DMS53 treated with DMSO at 0.1 percent for 48 hours (cell line): ENCODE measurements around the gene KLF6.

Experiments
- DNase-seq: peaks from one replicate; lab custom pipeline; 2025; ENCODE audit not compliant: unreplicated experiment; lab: John Stamatoyannopoulos, UW

Gene KLF6

DNA sequence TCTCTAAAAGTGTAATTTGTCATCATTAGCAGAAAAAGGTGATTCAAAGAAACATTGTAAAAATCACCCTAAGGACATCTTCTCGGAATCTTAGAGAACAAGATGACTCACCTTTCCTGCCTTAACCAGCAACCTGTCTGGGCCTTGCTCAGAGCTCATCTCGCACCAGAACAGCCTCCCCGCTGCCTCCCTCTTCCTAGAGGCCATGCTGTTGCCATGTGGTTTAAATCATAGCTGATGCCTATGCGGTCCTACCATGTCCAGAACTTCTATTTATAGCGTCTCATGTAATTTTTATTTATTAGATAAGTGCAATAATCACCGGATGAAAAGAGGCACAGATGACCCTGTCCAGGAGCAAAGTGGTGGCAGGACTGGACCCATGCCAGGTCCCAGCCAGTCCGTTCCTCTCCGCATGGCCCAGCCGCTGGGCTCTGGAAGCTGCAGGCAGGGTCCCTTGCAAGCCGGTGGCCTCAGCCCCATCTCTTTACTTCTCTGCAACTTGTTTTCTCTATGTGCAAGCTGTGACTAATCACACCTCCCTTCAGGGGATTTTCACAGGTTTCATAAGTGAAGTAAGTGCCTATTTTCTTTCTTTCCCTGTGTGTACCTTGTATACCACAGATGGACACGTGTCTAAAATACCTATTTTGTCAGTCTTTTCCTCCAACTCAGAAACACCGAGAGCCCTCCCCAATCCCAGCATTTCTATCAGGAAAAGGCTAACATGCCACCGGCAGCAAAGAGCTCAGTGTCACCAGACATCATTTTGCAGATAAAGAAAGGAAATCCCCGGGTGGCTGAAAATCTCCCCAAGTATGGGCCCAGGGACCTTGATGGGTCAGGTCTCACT is 27.1 kb downstream of the KLF6 start:
- DNase-seq: no peak

DNA sequence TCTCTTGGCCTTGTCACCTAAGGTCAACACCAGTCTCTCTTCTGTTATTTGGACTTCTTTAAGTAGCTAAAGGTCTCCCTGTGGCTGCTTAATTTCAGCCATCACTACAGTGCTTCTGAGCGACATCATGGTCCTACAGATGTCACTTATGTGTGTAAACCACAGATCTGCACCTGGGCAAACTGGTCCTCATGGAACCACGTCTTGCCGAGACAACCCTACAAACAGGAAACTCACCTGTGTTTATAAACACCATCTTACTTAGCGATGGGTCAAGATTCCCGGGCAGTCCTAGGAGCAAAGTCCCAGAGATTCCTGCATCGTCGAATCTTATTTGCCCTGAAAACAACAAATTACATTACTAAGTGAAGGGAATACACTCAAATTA is 27.8 kb downstream of the KLF6 start:
- no peak for DNase-seq

DNA sequence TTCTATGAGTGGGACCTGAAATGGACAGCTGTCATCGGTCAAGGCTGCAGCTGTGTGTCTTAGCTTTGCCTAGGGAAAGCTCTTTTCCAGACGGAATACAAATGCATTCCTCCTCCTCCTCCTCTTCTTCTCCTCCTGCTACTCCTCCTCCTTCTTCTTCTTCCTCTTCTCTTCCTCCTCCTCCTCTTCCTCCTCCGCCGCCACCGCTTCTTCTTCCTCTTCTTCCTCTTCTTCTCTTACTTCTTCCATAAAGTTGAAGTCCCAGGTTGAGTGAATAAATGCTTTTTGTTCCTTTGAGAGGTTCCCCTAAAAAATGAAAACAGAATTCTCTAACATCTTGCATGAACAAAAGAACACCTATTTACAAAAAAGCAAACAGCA is 28.7 kb downstream of the KLF6 start:
- no peak for DNase-seq

DNA sequence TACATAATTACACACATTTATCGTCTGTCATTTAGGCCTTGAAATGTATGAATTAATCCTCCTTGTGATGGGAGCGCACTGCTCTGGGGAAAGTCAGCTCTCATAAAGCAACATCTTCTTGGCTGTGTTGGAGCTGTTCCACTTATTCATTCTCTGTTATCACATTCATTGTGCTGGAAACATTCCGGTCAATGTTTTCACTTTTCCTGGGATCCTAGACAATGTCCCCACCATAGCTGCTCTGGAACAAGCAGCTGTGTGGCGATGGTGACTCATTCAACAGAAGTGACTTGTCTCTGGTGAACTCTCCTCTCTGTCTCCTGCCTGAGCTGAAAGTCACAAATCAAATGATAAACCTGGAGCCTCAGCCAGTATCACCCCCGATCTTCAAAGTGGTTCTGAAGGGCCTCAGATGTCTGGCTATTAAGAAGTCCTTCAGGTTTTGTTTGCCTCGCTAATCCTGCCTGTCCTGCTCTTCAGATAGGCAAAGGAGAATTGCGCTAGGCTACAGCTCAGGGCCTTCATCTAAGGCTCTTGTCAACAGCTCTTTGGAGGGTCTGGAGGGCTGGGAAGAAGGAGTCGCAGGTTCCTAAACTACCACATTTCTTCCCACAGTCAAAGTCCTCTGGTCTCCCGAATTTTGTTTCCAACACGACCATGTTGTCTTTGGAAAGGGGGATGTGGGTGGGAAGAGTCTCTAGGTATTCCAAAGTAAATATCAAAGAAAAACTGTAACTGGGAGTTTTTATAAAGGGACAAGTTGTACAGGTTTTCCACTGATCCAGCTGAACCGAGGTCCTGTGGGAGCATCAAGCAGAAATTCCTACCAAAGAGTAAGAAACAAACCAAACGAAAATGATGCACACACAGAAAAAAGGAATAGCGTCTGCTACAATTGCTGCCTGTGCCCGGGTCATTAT is 29.3 kb downstream of the KLF6 start:
- DNase-seq: peak; percentile 85

DNA sequence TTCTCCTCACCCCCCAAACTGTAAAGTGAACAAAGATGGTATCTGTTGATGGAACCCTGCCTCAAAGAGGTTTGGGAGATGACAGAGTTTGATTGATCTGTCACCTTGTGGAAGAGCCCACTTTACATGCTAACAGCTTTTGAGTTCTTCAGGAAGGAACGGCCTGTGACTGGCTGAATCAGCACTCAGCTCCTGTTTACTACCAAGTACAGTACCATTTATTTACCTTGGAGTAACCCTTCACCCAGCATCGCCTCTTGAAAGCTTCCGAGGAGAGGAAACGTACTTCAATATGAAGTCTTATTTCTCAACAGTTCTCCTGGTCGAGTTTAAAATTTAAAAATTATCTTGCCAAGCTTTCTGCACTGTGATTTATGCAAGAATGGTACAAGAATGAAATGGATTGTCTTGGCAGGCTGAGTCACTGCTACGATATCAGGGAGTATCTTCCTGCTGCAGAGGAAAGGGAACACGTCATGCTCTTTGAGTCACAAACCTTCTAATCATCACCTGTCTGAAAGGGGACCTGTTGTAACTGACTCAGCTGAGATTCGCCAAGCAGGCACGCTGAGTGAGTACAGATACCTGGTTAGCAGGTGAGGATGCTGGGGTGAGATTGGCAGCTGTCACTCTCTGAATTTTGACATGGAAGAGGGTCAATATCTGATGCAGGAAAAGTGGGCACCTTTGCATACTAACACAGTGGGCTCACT is 30.1 kb downstream of the KLF6 start:
- DNase-seq: peak; percentile 94

DNA sequence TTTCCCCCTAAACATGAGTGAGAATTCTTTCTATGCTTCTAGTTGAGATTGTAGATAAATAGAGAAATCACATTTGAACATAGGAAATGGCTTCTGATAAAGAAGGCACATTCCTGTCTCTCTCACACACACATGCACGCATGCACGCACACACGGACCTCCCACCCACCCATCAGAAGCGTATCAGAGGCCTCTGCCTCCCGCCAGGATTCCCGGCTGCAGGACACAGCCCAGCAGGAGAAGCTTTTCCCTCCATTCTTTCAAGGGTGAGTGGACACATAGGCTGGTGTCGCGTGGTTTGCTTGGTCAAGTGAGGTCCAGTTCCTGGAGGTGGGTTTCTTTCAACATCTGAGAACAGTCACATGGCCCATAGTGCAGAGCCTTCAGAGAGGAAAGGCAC is 34.2 kb downstream of the KLF6 start:
- no peak for DNase-seq

DNA sequence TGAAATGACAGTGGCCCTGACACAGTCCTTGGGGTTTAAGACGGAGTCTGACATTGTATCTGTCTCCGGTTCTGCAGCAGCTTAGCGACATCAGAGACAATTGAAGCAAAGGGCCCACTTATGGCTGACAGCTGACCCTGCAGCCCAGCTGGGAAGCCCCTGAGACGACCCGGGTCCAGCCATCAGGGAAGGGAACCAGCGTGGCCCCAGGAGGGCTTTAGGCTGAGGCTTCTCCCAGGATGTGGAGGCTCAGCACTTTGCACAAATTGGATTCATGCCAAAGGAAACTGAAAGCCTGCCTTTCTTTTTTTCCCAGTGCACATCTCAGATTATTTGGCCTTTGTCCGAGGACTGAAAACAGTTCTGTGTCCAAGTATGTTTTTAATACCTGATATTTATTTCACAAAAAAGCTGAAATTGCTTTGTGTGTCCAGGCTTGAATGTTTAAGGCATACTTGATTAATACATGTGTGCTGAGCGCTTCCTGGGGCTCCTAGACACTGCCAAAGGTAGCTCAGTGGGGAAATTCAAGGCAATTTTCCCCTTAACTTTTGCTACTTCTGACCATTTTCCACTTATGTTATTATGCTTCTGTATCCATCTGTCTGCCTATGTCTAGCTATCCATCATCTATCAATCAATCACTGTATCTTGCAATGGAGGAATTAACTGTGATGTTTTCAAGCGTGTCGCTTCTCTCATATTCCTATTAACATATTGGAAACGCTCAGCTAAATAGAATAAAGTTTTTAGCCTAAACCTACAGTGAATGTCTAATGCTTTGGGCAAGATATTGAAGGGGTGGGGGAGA is 34.8 kb downstream of the KLF6 start:
- DNase-seq: no peak

DNA sequence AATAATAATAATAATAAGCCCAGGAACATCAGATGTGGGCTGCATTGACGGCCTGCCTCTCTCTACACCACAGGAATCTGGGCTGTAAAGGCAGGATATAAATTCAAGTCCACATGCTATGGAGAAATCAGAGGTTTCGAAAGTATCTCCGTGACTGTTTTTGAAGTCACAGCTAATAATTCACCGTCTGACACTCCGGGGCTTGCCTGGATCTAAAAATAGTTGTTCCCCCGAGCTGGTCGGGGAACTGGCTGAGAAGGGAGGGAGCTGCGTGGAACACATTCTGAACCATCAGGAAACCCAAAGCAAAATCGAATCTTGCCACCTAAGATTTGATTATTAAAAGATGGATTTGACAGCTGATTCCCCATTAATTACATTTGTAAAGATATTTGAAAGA is 35.4 kb downstream of the KLF6 start:
- DNase-seq: no peak

DNA sequence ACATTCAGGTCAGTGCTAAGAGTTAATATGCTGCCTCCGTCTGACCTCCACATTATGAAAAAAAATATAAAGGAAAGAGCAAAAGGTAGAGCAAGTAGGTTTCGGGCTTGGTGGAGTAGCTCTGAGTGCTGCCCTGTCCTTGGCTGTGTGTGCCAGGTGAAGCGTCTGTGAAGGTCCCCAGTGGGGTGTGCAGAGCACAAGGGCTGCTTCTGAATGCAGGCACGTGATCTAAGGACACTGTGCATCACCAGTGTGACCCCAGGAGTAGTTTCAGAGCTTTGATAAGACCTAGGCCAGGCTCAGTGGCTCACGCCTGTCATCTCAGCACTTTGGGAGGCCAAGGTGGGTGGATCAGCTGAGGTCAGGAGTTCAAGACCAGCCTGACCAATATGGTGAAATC is 36.0 kb downstream of the KLF6 start:
- DNase-seq: no peak

DNA sequence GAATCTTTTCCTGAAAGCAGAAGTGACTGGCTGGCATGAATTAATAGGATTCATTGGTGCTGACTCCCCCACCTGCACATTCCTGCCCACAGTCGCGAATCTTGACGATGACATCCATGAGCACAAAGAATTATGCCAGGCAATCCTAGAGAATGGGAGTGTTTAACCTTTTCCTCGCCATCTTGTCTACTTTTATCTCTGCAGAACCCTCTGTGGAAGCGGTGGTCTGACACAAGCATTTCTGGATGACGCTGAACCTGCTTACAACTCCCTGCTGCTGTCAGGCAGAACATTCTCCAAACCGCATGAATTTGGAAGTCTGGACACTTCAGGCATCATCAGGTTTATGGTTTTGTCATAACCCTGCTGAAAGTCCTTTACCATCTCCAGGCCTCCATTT is 36.5 kb downstream of the KLF6 start:
- DNase-seq: no peak

DNA sequence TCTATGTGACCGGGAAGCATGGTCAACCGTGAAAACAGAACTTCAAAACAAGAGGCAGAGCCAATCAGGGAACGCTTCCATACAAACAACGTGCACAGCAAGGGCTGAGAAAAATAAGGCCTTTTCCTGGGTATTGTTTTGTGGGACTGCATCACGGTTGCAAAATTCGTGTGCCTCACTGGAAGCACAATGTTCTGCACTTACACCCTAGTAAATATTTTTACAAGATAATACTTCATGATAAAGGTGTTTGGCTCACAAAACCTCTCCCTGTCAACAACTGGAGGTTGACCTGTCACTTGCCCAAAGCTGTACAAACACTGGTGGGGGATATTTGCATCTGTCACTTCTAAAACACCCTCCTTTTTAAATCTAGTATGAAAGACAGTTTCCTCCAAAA is 37.0 kb downstream of the KLF6 start:
- no peak for DNase-seq

DNA sequence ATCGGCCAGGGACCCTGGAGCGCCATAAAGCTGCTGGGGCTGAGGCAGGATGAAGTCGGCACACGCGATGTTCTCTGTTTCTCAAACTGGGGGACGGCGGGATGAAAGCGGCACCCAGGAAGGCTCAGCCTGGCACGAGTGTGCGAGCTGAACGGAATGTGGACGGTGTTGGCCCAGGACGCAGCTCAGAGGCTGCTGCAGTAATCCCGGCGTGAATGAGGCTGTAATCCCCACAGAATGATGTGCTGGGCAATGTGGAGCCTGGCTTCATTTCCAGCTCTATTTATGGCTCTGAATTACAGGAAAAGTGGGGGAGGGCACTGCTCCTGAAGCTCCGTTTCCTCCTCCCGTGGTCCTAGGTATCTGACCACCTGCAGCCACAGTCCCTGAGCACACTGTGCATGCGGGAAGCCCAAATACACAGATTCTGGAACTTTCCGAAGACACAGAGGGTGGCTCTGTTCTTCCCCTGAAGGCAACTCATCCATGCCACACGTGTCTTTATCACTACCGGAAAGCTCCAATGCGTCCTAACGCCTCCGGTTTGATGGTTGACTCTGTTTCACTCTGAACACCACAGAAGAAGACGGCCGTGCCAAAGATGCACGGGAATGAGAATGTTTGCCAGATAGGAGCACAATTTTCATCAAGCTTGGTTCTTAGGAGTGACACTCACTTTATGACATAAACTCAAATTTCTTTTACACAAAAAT is 37.6 kb downstream of the KLF6 start:
- DNase-seq: no peak

DNA sequence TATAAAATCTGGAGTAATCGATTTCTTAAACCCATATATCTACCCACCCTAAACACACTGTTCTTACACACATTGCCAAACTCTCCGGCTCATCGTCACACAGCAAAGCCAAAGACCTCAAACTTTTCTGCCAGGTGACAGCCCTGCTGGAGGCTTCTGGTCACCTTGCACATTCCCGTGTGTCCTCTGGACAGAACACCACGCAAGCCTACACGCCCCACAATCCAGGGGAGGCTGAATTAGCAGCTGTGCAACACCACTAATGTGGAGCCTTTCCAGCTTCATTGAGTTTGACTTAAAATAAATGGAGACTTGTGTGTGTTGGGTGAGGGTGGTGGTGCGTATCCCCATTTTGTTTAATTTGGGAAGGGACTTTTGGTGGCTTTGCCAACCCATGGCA is 38.4 kb downstream of the KLF6 start:
- no peak for DNase-seq

DNA sequence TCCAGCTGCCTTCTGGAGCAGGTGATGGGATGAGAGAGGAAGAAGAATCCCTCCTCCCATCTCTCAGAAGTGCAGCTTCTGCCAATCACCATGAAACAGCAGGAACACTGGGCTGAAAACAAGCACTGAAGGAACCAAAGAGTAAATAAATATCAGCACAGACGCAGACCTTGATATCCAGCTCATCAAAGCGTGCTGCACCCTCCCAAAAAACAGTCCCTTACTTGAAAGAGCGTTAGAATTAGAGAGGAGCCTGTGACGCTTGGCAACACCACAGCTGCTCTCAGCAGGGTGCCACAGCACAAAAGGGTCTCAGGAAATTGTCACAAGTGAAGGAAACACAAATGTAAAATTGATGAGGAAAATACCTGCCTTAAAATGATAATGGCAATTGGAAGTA is 39.5 kb downstream of the KLF6 start:
- no peak for DNase-seq

DNA sequence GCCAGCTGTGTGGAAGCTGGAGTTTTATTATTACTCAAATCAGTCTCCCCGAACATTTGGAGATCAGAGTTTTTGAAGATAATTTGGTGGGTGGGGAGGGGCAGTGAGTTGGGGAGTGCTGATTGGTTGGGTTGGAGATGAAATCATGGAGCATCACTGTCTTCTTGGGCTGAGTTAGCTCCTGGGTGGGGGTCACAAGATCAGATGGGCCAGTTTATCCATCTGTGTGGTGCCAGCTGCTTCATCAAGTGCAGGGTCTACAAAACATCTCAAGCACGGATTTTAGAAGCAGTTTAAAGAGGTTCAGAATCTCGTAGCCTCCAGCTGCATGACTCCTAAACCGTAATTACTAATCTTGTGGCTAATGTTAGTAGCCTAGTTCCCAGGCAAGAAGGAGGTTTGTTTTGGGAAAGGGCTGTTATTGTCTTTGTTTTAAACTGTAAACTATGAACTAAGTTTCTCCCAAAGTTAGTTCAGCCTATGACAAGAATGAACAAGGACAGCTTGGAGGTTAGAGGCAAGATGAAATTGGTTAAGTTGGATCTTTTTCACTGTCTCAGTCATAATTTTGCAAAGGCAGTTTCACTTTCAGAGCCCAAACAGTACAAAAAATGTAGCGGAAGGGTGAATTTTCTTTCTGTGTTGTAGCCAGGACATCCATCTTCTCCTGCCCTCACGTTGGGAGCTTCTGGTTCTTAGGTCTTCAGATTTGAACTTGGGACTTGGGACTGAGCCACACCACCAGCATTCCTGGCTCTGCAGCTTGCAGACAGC is 43.1 kb downstream of the KLF6 start:
- no peak for DNase-seq

DNA sequence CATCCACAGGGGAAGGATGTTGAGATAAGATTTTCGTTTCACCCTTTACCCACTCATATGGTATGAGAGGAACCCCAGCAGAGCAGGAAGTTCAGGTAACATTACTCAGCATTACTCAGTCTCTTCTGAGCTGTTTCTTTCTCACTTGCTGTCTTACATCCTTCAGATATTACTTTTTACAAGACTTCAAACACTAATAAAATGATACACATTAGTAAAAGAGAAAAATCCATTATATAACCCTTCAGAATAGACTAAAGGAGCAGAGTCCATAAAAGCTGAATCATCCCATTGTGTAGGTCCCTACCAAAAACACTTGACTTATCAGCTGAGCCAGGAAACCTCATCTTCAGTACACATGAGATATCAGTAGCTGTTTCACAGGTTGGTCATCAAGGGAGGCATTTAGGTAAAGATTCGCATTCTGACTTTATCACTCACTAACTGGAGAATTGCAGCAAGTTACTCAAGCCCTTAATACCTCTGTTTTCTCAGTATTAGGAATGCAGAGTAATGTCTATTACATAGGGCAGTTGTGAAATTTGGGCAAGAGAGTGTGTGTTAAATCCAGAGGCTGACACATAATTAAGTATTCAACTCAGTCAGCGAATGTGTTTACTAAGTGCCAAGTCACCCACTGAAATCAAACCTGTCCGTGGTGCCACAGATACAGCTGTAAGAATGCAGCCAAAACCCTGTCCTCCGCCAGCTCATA is 44.7 kb downstream of the KLF6 start:
- peak; percentile 85 for DNase-seq

DNA sequence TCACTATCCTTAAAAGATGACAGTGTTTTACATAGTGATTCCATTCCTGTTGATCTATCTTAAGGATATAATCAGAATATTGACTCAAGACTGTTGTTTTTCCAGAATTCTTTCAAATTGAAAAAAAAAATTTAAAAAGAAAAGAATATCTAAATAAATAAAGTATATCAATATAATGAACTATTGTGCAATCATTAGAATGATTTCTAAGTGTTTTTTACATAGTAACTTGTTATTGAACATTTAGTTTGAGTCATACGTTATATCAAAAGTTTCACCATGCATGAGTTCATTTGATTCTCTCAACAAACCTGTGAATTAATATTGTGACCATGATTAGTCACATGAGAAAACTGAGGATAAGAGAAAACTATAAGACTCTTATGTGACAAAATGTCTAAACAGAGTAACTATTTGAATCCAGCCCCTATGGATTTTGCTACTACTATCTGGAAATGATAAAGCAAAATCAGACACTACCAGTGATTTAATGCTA is 46.1 kb downstream of the KLF6 start:
- no peak for DNase-seq

DNA sequence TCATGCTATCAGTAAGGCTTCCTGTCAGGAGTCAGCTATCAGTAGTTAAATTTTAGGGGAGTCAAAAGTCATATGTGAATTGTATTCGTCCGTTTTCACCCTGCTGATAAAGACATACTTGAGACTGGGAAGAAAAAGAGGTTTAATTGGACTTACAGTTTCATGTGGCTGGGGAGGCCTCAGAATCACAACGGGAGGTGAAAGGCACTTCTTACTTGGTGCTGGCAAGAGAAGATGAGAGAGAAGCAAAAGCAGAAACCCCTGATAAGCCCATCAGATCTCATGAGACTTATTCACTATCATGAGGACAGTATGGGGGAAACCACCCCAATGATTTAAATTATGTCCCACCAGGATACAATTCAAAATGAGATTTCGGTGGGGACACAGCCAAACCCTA is 47.1 kb downstream of the KLF6 start:
- DNase-seq: no peak

DNA sequence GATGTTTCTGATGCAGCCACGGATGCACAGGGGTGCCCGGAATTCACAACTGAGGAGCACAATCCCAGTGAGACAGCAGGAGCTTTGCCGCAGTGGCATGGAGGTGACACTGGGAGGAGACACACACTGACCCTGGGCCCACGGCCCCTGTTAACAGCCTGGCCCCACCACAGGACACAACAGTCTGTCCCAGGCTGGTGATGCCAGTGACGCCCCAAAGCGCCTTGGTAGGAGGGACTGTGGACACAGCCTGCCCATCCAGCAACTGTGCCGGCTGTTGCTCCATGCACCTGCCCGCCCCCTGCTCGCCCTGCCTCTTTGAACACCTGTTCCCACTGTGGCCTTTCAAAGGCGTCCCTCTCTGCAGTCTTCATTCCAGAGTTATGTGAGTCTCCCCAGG is 49.8 kb downstream of the KLF6 start:
- no peak for DNase-seq
